ENCODE measurements around the gene PAPOLG. TPM values are rescaled to one million over a fixed set of nuclear protein-coding genes. Genes with fewer than 3 reads are reported as not detected.

The PAPOLG gene
- total and polyA plus RNA-seq, 2 of the 13 experiments (the other 11 are each of a cell fraction or from before 2014, with no cell fraction given), result 10.1 to 10.4 TPM

DNA sequence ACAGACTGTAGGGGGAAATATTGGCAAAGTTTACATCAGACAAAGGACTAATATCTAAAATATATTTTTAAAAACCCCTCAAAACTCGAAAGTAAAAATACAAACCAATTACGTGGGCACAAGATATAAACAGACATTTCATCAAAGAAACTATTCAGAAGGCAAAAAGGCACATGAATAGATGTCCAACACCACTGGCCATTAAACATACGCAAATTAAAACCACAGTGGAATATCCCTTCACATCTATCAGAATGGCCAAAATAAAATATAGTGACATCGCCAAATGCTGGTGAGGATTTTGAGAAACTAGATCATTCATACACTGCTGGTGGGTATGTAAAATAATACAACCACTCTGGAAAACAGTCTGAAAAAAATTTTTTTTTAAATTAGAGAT, 30.6 kb upstream of the PAPOLG start:
- FAIRE-seq, result no peak
- Histone ChIP-seq H3K27ac (ENCODE audit: extremely low read length, insufficient read depth, low read length) (no peak overlapping the region), H3K79me2 (ENCODE audit: insufficient read depth, low read length) (no peaks in the 10 kb centered on the region), H2AFZ (ENCODE audit: low read length) (no peak overlapping the region), H3K36me3 (replicated peaks in 1 of 2; ENCODE audit: control insufficient read depth in 1 of 2, insufficient read depth in 2 of 2, low read length in 2 of 2) (no peaks in the 10 kb centered on the region), H3K4me1 (ENCODE audit: insufficient read depth, low read length) (no peaks in the 10 kb centered on the region), H4K20me1 (ENCODE audit: insufficient read depth, low read length) (no peaks in the 10 kb centered on the region), H3K4me2 (ENCODE audit: low read depth, low read length) (no peak overlapping the region), H3K27me3 (ENCODE audit: control insufficient read depth in 1 of 2, insufficient read depth in 2 of 2, low read length in 2 of 2) (0 out of 5 replicates have a peak, but pooled peaks cover 0 to 3% of the 10 kb centered on the region in 2 experiments), H3K4me3 (replicated peaks in 1 of 3; ENCODE audit: insufficient read depth in 1 of 3, low read depth in 2 of 3, low read length in 3 of 3) (no peak overlapping the region), H3K9ac (ENCODE audit: insufficient read depth, low read depth, low read length) (no peak overlapping the region), H3K9me3 (ENCODE audit: low read length) (no peaks in the 10 kb centered on the region)
- TF ChIP-seq SATB2 (CRISPR knock-in tag; IDR thresholded peaks at IDR 0.05), result no peak
- no peak for TF ChIP-seq ZFP91 (CRISPR knock-in tag; IDR thresholded peaks at IDR 0.05; ENCODE audit: borderline replicate concordance)
- no peak for TF ChIP-seq SRSF9 (IDR thresholded peaks at IDR 0.05; ENCODE audit: borderline replicate concordance, insufficient read depth, low read depth, low read length, poor library complexity, severe bottlenecking)
- no peak for TF ChIP-seq NBN (conservative IDR thresholded peaks at IDR 0.05)
- no peak for TF ChIP-seq MLXIP (CRISPR knock-in tag; IDR thresholded peaks at IDR 0.05; ENCODE audit: borderline replicate concordance)
- DNase-seq (ENCODE audit: low spot score), result no peak
- intact Hi-C loops (cut with micrococcal nuclease; ENCODE audit: unreplicated experiment), result no loop called here
- in situ Hi-C loops (cut with HindIII; ENCODE audit: extremely low pct_ligation_motif_present, low pct_unique_long_range_greater_than_20kb), result no loop called here
- no TSS peak for BruUV-seq (replicated peaks)
- no peak for ATAC-seq
- CTCF ChIA-PET (ENCODE audit: low intra/inter-chr PET ratio, low total read pairs), result no interaction called here
- POLR2A ChIA-PET, result interaction anchor here (0.6 kb wide), 1 partner anchor 9 kb away, joined by 3 read pairs; no protein-coding TSS in a partner anchor
- WGBS (ENCODE audit: low lambda C conversion rate), result 43% methylated on average over 4 of the region's 4 CpGs

All from HepG2 (cell line).